Colonic mucosa (tissue), 4 donors: Measurements from ENCODE around the gene PIBF1. TPM values are rescaled to one million over a fixed set of nuclear protein-coding genes. Genes with fewer than 3 reads are reported as not detected.

Experiments
- DNase-seq: peaks from one replicate; pipeline ENCODE4 v3.0.0-alpha.2; 2020
- H3K27ac ChIP-seq: fragments of 200-600 bp; one replicate; pipeline ENCODE4 v1.8.0; 2021
- H3K27me3 ChIP-seq: fragments of 200-600 bp; one replicate; pipeline ENCODE4 v1.8.0; 2021
- H3K36me3 ChIP-seq: fragments of 200-600 bp; one replicate; pipeline ENCODE4 v1.8.0; 2021
- H3K4me1 ChIP-seq: fragments of 200-600 bp; one replicate; pipeline ENCODE4 v1.8.0; 2021; ENCODE audit warnings: mild to moderate bottlenecking
- H3K4me3 ChIP-seq: fragments of 200-600 bp; one replicate; pipeline ENCODE4 v1.8.0; 2021
- H3K9ac ChIP-seq, 2 donors: one replicate each; pipeline ENCODE4 v1.7.0; 2013; ENCODE audit warnings: control low read depth in 2 of 2, low read depth in 2 of 2, low read length in 2 of 2
- H3K9me3 ChIP-seq: fragments of 200-600 bp; one replicate; pipeline ENCODE4 v1.8.0; 2021
- CTCF ChIP-seq: fragments of 200-600 bp; IDR thresholded peaks from one replicate; pipeline ENCODE4 v1.8.0; 2022; ENCODE audit warnings: antibody characterized with exemption, mild to moderate bottlenecking
- intact Hi-C: fragments of 100-400 bp; cut with DNase I; formaldehyde crosslinking; loops from one replicate; pipeline ENCODE4 v1.14.1; 2022
- total RNA-seq, 2 donors: library from RNA; stranded (reverse); fragmentation: NEBNext Ultra II Directional in 1 of 2; extraction: Animal tissue kit (Norgen Biotek cat#: 25700) in 1 of 2; gene quantifications; one replicate each; pipeline ENCODE4 v1.2.1, GENCODE V29; 2021
- donor health status: healthy.
- donor health status: DM: no; HTN: no; CAD: no.
- donor health status: DM: no; HTN: no; CAD: no.

The PIBF1 gene
- total RNA-seq, 2 donors from 2014 or later, result 12.3 to 17.5 TPM

DNA sequence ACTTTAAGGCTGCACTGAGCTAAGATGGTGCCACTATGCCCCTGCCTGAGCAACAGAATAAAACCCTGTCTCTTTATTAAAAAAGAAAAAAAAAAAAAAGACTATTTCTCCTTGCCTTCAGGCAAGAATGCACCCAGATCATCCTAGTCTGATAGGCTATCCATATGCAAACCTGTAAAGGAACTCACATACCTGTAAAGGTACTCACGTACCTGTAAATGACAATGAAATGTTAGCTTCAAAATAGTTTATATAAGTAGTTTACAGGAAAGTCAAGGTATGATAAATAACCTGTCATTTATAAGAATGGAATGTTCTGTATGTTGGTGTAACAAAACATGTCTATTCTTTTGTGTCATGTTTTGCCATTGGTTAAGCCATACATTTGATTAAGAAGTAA is 86.3 kb downstream of the PIBF1 start:
- no peak for TF ChIP-seq CTCF
- Histone ChIP-seq H3K36me3 (no peaks in the 10 kb centered on the region), H3K4me1 (no peaks in the 10 kb centered on the region), H3K9me3 (no peaks in the 10 kb centered on the region), H3K4me3 (no peak overlapping the region), H3K27ac (no peak overlapping the region), H3K9ac (no peak overlapping the region), H3K27me3 (no peaks in the 10 kb centered on the region)
- no peak for DNase-seq
- intact Hi-C loops, result no loop called here

DNA sequence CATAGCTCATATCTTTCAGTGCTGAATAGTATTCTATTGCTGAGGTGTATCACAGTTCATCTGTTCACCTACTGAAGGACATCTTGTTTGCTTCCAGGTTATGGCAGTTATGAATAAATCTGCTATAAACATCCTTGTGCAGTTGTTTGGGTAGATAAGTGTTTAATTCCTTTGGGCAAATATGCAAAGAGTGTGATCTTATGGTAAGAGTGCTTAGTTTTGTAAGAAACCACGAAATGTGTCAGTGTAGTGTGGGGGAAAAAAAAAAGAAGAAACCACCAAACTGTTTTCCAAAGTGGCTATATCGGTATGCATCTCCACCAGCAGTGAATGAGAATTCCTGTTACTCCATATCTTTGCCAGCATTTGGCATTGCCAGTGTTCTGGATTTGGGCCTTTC is 93.3 kb downstream of the PIBF1 start:
- Histone ChIP-seq H3K9me3 (no peaks in the 10 kb centered on the region), H3K27ac (no peak overlapping the region), H3K36me3 (no peaks in the 10 kb centered on the region), H3K9ac (no peak overlapping the region), H3K27me3 (no peaks in the 10 kb centered on the region), H3K4me3 (no peak overlapping the region), H3K4me1 (no peaks in the 10 kb centered on the region)
- DNase-seq, result no peak
- intact Hi-C loops, result no loop called here
- no peak for TF ChIP-seq CTCF

GRCh38 chr13:72884101-72884500 is 102.2 kb downstream of the PIBF1 start:
- TF ChIP-seq CTCF, result no peak
- Histone ChIP-seq H3K9me3 (no peaks in the 10 kb centered on the region), H3K27ac (no peak overlapping the region), H3K9ac (no peak overlapping the region), H3K4me3 (no peak overlapping the region), H3K36me3 (no peaks in the 10 kb centered on the region), H3K4me1 (no peaks in the 10 kb centered on the region), H3K27me3 (no peaks in the 10 kb centered on the region)
- no peak for DNase-seq
- intact Hi-C loops, result no loop called here

DNA sequence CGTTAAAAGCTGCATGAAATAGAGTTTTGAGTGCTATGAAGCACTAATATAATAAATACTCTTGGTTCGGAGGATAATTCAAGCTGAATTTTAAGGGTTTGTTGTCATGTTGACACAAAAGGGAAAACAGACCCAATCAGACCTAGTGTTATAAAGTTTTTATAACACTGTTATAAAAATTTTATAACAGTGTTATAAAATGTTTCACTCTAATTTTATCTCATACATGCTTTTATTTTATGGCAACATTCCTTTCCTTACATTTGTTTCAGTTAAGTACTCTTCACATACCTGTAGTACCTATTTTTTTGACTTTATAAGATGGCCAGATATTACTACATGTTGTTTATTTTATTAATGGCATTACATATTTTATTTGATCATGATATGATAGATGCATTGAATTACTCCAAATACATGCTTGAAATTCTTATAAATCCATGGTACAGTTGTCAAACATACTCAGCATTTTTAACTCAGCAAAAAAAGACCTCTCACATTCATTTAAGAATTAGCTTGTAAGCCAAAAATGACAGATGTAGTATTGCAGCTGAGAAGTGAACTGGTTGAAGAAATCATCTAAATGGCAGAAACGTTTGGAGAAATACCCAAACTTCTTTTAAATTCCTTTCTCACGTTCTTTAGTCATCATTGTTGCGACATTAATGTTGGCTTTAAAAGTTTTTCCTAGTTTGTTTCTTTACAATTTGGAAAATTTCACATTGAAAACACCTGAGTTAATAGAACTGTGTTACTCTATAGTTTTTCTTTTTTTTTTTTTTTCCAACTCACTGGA is 104.5 kb downstream of the PIBF1 start:
- no peaks in the 10 kb centered on the region for H3K27me3 ChIP-seq
- H3K9me3 ChIP-seq, result no peaks in the 10 kb centered on the region
- no peak for DNase-seq
- H3K4me1 ChIP-seq, result no peaks in the 10 kb centered on the region
- no peak overlapping the region for H3K27ac ChIP-seq
- H3K4me3 ChIP-seq, result no peak overlapping the region
- H3K9ac ChIP-seq, result no peak overlapping the region
- intact Hi-C loops, result no loop called here
- H3K36me3 ChIP-seq, result no peaks in the 10 kb centered on the region
- no peak for TF ChIP-seq CTCF

DNA sequence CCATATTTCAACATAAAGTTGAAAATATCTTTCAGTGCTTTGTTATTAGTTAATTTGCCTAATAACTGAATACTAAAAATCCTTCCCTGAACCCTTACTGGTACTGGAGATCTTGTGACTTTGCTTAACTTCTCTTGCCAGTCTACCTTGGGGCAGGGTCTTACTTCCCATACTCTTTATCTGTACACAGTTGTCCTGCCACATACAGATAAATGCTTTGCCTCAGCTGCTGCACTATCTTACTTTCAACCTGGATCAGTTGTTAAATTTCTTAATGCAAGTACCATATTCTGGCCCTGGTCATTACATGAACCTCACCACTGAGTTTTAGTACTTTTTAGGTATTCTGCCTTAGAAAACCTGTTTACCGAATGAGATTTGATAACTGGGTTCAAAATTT is 107.6 kb downstream of the PIBF1 start:
- TF ChIP-seq CTCF, result no peak
- H3K9ac ChIP-seq, result no peak overlapping the region
- H3K27me3 ChIP-seq, result no peaks in the 10 kb centered on the region
- no peaks in the 10 kb centered on the region for H3K36me3 ChIP-seq
- no peak for DNase-seq
- H3K9me3 ChIP-seq, result no peaks in the 10 kb centered on the region
- no peak overlapping the region for H3K4me3 ChIP-seq
- intact Hi-C loops, result no loop called here
- H3K4me1 ChIP-seq, result no peaks in the 10 kb centered on the region
- H3K27ac ChIP-seq, result no peak overlapping the region
